ENCODE measurements around the gene CAMK2N2.

CAMK2N2 gene

DNA sequence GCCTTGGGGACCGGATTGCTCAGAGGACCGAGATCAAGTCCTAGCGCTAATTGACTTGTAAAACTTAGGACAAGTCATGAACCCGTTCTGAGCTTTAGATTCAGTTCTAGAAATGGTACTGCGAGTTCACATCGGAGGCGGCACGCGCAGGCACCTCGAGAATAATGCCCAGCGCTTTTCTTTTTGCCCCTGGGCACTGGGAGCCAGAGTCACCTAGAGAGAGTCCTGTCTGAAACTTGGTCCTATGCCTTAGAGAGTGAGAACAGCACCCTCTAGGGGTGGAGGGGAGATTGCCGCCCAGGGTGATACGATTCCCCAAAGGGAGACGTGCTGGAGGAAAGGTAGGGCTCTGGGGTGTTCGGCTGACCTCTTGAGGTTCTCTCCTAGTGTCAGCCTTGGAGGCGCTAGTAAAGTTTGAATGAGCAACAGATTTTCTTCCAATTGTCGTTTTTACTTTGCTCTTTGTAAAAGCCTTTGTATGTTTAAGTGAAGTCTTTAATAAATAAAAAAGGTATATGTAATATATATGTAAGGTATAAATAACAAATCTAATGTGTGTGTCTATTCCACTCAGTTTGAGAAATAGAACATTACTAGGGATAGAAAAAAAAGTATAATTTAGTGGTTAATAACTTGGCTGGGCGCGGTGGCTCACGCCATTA lies 11.1 kb downstream of the CAMK2N2 start:
- H3K4me1 ChIP-seq (ENCODE audit: control insufficient read depth in 1 of 2, insufficient read depth in 2 of 2, low read length in 2 of 2), result peaks cover 0 to 10% of the 10 kb centered on the region in 2 donors

DNA sequence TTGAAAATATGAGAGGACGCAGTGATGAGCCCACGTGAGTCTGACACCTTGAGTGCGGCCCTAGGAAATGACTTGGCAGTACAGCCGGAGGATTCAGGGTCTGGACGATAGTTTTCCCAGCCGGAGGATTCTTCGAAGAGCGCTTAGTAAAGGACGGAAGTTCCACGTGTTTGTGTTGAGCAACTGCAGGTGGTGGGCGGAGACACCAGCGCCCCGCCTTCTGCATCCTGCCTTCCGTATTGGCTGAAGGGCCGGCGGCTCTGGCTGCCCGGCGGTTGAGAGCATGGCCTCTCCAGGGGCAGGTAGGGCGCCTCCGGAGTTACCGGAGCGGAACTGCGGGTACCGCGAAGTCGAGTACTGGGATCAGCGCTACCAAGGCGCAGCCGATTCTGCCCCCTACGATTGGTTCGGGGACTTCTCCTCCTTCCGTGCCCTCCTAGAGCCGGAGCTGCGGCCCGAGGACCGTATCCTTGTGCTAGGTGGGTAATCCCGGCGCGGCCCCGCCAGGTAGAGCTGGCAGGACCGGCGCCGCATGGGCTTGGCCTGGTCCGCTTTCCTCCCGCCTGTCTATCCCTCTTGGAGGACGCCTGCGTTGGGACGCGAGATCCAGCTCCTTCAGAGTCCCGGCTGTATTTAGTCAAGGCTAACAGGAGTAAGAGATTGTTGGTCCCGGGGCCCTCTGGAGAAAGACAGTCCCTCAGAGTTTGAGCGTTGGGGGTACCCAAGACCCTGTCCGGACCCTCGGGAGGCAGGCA lies 11.8 kb downstream of the CAMK2N2 start, which contains the start of gene EEF1AKMT4:
Gene EEF1AKMT4 (plus strand): TSS at position 261 of the 755 bp plus-strand sequence. CDS start 23 bp downstream, at position 284.
- no peaks in the 10 kb centered on the region for H3K27me3 ChIP-seq (ENCODE audit: low read depth, low read length)
- no peaks in the 10 kb centered on the region for H3K9me3 ChIP-seq (ENCODE audit: control insufficient read depth in 1 of 2, low read length in 2 of 2)
- H3K4me1 ChIP-seq (ENCODE audit: control insufficient read depth in 1 of 2, insufficient read depth in 2 of 2, low read length in 2 of 2), result peaks cover 0 to 10% of the 10 kb centered on the region in 2 donors
- peak within 1 kb of the TSS; percentile 95 for H3K27ac ChIP-seq (ENCODE audit: low read length)
- peaks cover 10 to 12% of the 10 kb centered on the region in 2 donors for H3K36me3 ChIP-seq (ENCODE audit: control insufficient read depth in 1 of 2, insufficient read depth in 2 of 2, low read length in 2 of 2)
- peak within 1 kb of the TSS; percentile 98 to 100 for H3K4me3 ChIP-seq (ENCODE audit: low read depth in 1 of 2, low read length in 2 of 2)

More for the DNA sequence above, 11.1 kb downstream of the CAMK2N2 start:
- Histone ChIP-seq H3K27ac (ENCODE audit: low read length) (peak overlapping the region; percentile 69), H3K9me3 (ENCODE audit: control insufficient read depth in 1 of 2, low read length in 2 of 2) (no peaks in the 10 kb centered on the region), H3K4me3 (ENCODE audit: low read depth in 1 of 2, low read length in 2 of 2) (peak overlapping the region; percentile 98 to 100), H3K27me3 (ENCODE audit: low read depth, low read length) (no peaks in the 10 kb centered on the region), H3K36me3 (ENCODE audit: control insufficient read depth in 1 of 2, insufficient read depth in 2 of 2, low read length in 2 of 2) (peaks cover 2 to 5% of the 10 kb centered on the region in 2 donors)

DNA sequence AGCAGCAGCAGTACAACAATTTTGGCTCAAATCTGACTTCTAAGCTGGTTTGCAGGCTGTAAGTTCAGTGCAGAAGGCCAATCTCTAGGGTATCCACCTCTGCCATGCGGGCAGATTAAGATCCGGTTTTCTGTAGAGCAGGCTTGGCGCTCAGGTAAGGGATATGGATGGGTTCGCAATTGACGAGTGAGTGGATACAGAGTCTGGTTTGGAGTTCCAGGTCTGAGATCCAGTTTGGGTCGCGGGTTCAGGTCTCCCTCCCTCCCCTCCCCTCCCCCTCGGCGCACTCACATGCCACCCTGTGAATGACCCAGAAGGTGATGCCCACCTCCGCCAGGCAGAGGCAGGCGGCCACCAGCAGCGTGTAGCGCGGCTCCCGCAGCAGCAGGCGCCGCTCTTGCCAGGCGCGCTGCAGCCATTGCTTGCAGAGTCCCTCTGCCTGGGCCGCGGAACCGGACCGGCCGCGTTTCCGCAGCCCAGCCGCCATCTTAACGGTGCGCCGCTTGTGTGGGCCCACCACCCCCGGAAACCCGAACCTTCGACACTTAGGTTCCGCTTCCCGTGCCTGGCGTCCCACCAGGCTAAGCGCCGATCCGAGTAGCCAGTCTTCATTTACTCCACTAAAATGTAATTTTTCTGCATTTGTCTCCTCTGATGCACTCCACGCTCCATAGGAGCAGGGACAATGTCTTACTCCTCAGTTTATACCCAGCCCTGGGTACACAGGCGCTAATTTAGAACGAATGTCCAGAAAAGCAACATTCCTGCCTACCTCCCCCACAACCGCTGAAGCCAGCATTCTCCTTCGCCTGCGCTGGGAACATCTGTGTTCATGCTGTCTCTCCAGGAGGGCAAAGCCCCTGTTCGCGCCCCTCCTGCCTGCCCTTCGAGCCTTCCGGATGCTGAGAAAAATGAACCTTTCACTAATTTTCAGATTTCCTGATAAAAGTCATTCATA lies 12.6 kb downstream of the CAMK2N2 start, which contains the start of gene ALG3:
Gene ALG3 (minus strand): TSS at position 509 of the 958 bp plus-strand sequence. CDS start 22 bp downstream, at position 487.
- H3K9me3 ChIP-seq (ENCODE audit: control insufficient read depth in 1 of 2, low read length in 2 of 2), result no peaks in the 10 kb centered on the region
- H3K36me3 ChIP-seq (ENCODE audit: control insufficient read depth in 1 of 2, insufficient read depth in 2 of 2, low read length in 2 of 2), result peaks cover 18 to 20% of the 10 kb centered on the region in 2 donors
- H3K4me3 ChIP-seq (ENCODE audit: low read depth in 1 of 2, low read length in 2 of 2), result peak within 1 kb of the TSS; percentile 98 to 100
- H3K27ac ChIP-seq (ENCODE audit: low read length), result peak within 1 kb of the TSS; percentile 95
- no peaks in the 10 kb centered on the region for H3K27me3 ChIP-seq (ENCODE audit: low read depth, low read length)
- peaks cover 0 to 10% of the 10 kb centered on the region in 2 donors for H3K4me1 ChIP-seq (ENCODE audit: control insufficient read depth in 1 of 2, insufficient read depth in 2 of 2, low read length in 2 of 2)

DNA sequence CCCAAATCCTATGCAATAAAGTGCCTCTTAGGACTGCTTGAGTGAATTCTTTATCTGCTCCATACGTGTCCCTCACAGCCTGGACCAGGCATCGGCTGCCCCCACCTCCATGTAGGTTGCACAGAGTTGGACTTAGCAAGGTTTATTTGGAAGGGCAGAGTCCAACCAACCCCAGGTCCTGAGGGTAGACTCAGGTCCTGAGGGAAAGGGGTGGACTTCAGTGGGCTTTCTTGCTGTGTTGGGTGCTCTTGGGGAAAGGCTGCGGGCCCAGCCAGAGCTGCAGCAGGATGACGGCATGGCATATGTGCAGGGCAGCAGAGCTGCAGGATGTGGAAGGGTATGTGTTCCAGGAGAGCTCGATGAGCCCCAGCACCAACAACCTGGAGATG lies 19.1 kb downstream of the CAMK2N2 start:
- Histone ChIP-seq H3K4me3 (ENCODE audit: low read depth in 1 of 2, low read length in 2 of 2) (no peak overlapping the region), H3K36me3 (ENCODE audit: control insufficient read depth in 1 of 2, insufficient read depth in 2 of 2, low read length in 2 of 2) (peaks cover 24 to 40% of the 10 kb centered on the region in 2 donors), H3K27me3 (ENCODE audit: low read depth, low read length) (no peaks in the 10 kb centered on the region), H3K27ac (ENCODE audit: low read length) (no peak overlapping the region), H3K4me1 (ENCODE audit: control insufficient read depth in 1 of 2, insufficient read depth in 2 of 2, low read length in 2 of 2) (peaks cover 0 to 6% of the 10 kb centered on the region in 2 donors), H3K9me3 (ENCODE audit: control insufficient read depth in 1 of 2, low read length in 2 of 2) (no peaks in the 10 kb centered on the region)

DNA sequence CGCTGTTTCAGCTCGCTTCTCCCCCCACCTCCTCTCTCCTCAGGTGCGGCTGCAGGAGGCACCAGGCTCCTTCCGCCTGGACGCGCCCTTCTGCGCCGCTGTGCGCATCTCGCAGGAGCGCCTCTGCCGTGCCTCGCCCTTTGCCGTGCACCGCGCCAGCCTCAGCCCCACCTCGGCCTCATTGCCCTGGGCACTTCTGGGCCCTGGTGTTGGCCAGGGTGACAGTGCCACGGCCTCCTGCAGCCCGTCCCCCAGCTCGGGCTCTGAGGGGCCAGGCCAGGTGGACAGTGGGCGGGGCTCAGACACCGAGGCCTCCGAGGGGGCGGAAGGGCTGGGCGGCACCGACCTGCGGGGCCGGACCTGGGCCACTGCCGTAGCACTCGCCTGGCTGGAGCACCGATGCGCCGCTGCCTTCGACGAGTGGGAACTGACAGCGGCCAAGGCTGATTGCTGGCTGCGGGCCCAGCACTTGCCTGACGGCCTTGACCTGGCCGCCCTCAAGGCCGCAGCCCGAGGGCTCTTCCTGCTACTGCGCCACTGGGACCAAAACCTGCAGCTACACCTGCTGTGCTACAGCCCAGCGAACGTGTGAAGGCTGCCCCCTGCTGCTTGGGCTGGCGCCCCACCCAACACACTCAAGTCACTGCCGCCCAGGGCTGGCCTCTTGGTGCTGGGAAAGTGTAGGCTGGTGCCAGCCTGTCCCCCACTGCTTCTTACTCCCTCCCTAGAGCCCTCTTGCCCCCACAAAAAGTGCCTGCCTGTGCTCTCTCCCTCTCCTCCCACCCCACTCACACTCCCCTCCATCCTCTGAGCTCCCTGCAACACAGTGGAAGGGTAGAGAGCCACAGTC lies 19.7 kb downstream of the CAMK2N2 start:
- H3K27ac ChIP-seq (ENCODE audit: low read length), result no peak overlapping the region
- peaks cover 24 to 40% of the 10 kb centered on the region in 2 donors for H3K36me3 ChIP-seq (ENCODE audit: control insufficient read depth in 1 of 2, insufficient read depth in 2 of 2, low read length in 2 of 2)
- H3K4me3 ChIP-seq (ENCODE audit: low read depth in 1 of 2, low read length in 2 of 2), result no peak overlapping the region

DNA sequence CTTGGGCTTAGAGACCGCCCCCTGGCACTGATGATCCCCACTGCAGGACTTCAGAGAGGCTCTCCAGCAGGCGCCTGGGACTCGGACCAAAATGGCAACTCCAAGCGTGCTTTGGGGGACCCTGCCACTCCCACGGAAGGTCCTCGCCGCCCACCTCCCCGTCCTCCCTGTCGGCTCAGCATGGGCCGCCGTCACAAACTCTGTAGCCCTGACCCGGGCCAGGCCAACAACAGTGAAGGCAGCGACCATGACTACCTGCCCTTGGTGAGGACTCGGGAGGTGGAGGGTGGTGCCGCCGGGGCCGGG lies 20.3 kb downstream of the CAMK2N2 start:
- Histone ChIP-seq H3K27ac (ENCODE audit: low read length) (no peak overlapping the region), H3K27me3 (ENCODE audit: low read depth, low read length) (no peaks in the 10 kb centered on the region), H3K9me3 (ENCODE audit: control insufficient read depth in 1 of 2, low read length in 2 of 2) (no peaks in the 10 kb centered on the region), H3K4me1 (ENCODE audit: control insufficient read depth in 1 of 2, insufficient read depth in 2 of 2, low read length in 2 of 2) (peaks cover 0 to 5% of the 10 kb centered on the region in 2 donors), H3K36me3 (ENCODE audit: control insufficient read depth in 1 of 2, insufficient read depth in 2 of 2, low read length in 2 of 2) (peaks cover 24 to 40% of the 10 kb centered on the region in 2 donors), H3K4me3 (ENCODE audit: low read depth in 1 of 2, low read length in 2 of 2) (no peak overlapping the region)

More for the DNA sequence above, 19.7 kb downstream of the CAMK2N2 start:
- Histone ChIP-seq H3K9me3 (ENCODE audit: control insufficient read depth in 1 of 2, low read length in 2 of 2) (no peaks in the 10 kb centered on the region), H3K4me1 (ENCODE audit: control insufficient read depth in 1 of 2, insufficient read depth in 2 of 2, low read length in 2 of 2) (peaks cover 0 to 5% of the 10 kb centered on the region in 2 donors), H3K27me3 (ENCODE audit: low read depth, low read length) (no peaks in the 10 kb centered on the region)

DNA sequence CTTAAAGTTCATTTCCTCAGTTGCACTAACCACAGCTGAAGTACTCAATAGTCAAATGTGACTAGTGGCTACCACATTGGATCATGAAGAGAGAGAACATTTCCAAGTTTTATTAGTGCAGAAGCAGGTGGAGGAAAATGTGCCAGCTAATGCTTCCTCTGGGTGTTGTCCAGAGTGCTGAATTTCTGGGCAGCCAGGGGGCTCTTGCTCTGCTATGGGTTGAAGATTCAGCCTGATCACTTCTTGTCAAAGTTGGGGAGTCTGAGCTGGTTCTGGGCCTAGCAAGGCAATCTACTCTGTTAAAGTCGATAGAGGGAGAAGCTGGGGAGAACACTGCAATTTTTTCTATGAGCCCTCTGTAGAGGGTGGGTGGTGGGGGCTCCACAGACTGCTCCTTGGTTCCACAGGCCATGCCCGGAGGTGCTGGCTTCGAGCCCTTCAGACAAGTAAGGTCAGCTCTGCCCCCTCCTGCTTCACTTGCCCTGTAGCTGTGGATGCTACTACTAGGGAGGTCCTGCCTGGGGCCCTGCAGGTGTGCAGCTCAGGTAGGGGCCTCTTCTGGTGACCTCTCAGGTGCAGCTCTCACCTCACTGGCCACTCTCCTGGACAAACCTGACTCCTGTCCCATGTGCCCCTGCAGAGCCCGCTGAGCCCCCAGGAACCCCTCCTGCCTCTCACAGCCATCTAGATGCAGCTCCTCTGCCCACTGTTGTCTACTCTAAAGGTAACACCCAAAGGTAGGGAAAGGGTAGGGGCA lies 20.8 kb downstream of the CAMK2N2 start:
- Histone ChIP-seq H3K27me3 (ENCODE audit: low read depth, low read length) (no peaks in the 10 kb centered on the region), H3K27ac (ENCODE audit: low read length) (no peak overlapping the region), H3K36me3 (ENCODE audit: control insufficient read depth in 1 of 2, insufficient read depth in 2 of 2, low read length in 2 of 2) (peaks cover 24 to 38% of the 10 kb centered on the region in 2 donors), H3K4me1 (ENCODE audit: control insufficient read depth in 1 of 2, insufficient read depth in 2 of 2, low read length in 2 of 2) (peaks cover 0 to 5% of the 10 kb centered on the region in 2 donors), H3K9me3 (ENCODE audit: control insufficient read depth in 1 of 2, low read length in 2 of 2) (no peaks in the 10 kb centered on the region), H3K4me3 (ENCODE audit: low read depth in 1 of 2, low read length in 2 of 2) (no peak overlapping the region)

DNA sequence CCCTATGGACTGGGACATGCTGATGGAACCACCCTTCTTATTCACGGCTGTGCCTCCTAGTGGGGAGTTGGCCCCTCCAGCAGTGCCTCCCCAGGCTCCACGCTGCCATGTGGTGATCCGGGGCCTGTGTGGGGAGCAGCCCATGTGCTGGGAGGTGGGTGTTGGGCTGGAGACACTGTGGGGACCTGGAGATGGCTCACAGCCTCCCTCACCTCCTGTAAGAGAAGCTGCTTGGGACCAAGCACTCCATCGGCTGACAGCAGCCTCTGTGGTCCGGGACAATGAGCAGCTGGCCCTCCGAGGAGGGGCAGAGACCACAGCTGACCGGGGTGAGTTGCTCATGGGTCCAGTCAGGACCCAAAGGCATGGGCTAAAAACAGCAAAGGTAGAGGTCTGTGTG lies 21.6 kb downstream of the CAMK2N2 start:
- Histone ChIP-seq H3K4me3 (ENCODE audit: low read depth in 1 of 2, low read length in 2 of 2) (no peak overlapping the region), H3K9me3 (ENCODE audit: control insufficient read depth in 1 of 2, low read length in 2 of 2) (no peaks in the 10 kb centered on the region), H3K27ac (ENCODE audit: low read length) (no peak overlapping the region), H3K27me3 (ENCODE audit: low read depth, low read length) (no peaks in the 10 kb centered on the region), H3K36me3 (ENCODE audit: control insufficient read depth in 1 of 2, insufficient read depth in 2 of 2, low read length in 2 of 2) (peaks cover 15 to 29% of the 10 kb centered on the region in 2 donors), H3K4me1 (ENCODE audit: control insufficient read depth in 1 of 2, insufficient read depth in 2 of 2, low read length in 2 of 2) (peaks cover 0 to 5% of the 10 kb centered on the region in 2 donors)

DNA sequence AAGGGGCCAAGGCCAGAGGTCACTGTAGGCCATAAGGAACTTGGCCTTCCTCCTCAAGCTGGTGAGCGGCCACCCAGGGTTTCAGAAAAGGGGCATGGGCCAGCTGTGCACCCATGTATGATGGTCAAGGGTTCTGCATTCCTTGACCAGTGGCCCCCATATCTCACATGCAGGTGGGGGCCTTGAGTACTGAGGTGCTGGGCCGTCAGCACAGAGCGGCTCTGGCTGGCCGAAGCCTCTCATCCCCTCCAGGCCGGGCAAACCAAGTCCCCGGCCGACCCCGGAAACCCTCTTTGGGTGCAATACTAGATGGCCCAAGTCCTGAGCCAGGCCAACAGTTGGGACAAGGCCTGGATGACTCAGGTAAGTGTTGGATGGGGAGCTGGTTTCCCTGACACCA lies 22.1 kb downstream of the CAMK2N2 start:
- H3K27ac ChIP-seq (ENCODE audit: low read length), result no peak overlapping the region
- no peak overlapping the region for H3K4me3 ChIP-seq (ENCODE audit: low read depth in 1 of 2, low read length in 2 of 2)
- no peaks in the 10 kb centered on the region for H3K27me3 ChIP-seq (ENCODE audit: low read depth, low read length)
- no peaks in the 10 kb centered on the region for H3K9me3 ChIP-seq (ENCODE audit: control insufficient read depth in 1 of 2, low read length in 2 of 2)
- peaks cover 10 to 24% of the 10 kb centered on the region in 2 donors for H3K36me3 ChIP-seq (ENCODE audit: control insufficient read depth in 1 of 2, insufficient read depth in 2 of 2, low read length in 2 of 2)
- peaks cover 0 to 5% of the 10 kb centered on the region in 2 donors for H3K4me1 ChIP-seq (ENCODE audit: control insufficient read depth in 1 of 2, insufficient read depth in 2 of 2, low read length in 2 of 2)
